Measurements from ENCODE around the gene KCNK18. TPM values are rescaled to one million over a fixed set of nuclear protein-coding genes. Genes with fewer than 3 reads are reported as not detected.

Gene KCNK18
- total and polyA plus RNA-seq, 2 of the 8 experiments (the other 6 are each of a cell fraction or from before 2014, with no cell fraction given): not detected

DNA sequence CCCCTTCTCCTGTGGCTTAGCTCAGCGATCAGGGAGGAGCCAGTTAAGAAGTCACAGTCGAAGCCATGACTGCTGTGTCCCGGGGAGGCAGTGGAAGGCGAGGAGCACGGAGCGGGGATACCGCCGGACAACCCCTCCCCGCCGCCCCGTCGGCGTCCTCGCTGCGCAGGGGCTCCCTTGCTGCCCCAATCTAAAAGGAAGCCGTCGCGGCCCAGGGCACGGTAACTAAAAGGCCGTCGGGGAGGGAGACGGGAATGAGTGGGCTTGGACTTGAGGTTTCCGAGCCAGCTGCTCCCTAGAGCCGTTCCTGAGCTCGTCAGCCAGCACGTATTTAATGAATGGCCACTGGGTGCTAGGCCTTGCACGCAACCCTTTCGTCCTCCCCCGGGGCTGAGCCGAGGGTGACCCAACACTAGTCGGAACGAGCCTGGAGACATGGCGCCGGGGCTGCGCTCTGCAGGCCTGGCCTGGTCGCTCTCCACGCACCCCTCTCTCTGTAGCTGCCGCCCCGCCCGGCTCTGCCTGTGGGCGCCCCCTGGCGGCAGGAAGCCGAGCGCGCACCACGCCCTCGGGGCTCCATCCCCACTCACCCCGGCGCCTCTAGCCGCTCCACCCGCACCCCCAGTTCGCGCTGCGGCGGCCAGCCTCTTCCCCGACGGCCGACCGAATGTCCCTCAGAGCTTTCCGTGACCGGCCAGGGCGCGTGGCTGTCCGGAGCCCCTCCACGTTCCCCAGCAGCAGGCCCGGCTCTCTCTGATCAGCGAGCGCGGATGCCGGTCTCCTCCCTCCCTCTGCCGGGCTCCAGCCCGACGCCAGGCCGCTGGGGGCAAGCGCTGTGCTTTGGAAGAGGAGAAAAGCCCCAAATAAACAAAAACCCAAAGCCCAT is 29.3 kb upstream of the KCNK18 start (continued):
- TF ChIP-seq KDM1A (IDR thresholded peaks at IDR 0.05; ENCODE audit: borderline replicate concordance, low read length): peak; percentile 12; the same call in 1 of the 2 replicates
- TF ChIP-seq PHF8 (conservative IDR thresholded peaks at IDR 0.05; ENCODE audit: low read depth, low read length): no peak
- no peak for TF ChIP-seq POU5F1 (IDR thresholded peaks at IDR 0.05; ENCODE audit: low read depth, low read length)
- no peak for TF ChIP-seq BRCA1 (IDR thresholded peaks at IDR 0.05; ENCODE audit: low read depth, low read length)

Measured in H1 (cell line).